ENCODE data around the gene STIM1.
"Not testable (repeated sequence)": the region's sequence is repeated elsewhere in the genome, so short reads cannot be mapped to it uniquely, and the experiment has no call there.

STIM1 gene

GRCh38 chr11:3989921-3990290, 134.4 kb downstream of the STIM1 start:
- DNase-seq, result no peak

GRCh38 chr11:3990406-3990805, 134.9 kb downstream of the STIM1 start:
- no peak for DNase-seq

GRCh38 chr11:3992964-3993363, 137.5 kb downstream of the STIM1 start:
- no peak for DNase-seq

GRCh38 chr11:3994030-3994640, 138.7 kb downstream of the STIM1 start:
- DNase-seq, result peak; percentile 16

- no peak for DNase-seq
These were observed 139.8 kb downstream of the STIM1 start for GRCh38 chr11:3995307-3995706.

- no peak for DNase-seq
These were observed 140.6 kb downstream of the STIM1 start for GRCh38 chr11:3995949-3996554.

- DNase-seq, result no peak
These were observed 141.2 kb downstream of the STIM1 start for GRCh38 chr11:3996651-3997050.

GRCh38 chr11:4004753-4005152, 149.3 kb downstream of the STIM1 start:
- DNase-seq, result not testable (repeated sequence)

GRCh38 chr11:4006946-4007680, 151.6 kb downstream of the STIM1 start:
- no peak for DNase-seq

GRCh38 chr11:4008116-4008515, 152.7 kb downstream of the STIM1 start:
- no peak for DNase-seq

GRCh38 chr11:4016602-4017001, 161.1 kb downstream of the STIM1 start:
- DNase-seq, result not testable (repeated sequence)

- DNase-seq, result no peak
These were observed 161.7 kb downstream of the STIM1 start for GRCh38 chr11:4017129-4017528.

- no peak for DNase-seq
These were observed 163.2 kb downstream of the STIM1 start for GRCh38 chr11:4018641-4019040.

- no peak for DNase-seq
These were observed 164.4 kb downstream of the STIM1 start for GRCh38 chr11:4019891-4020290.

- no peak for DNase-seq
These were observed 167.2 kb downstream of the STIM1 start for GRCh38 chr11:4022669-4023068.

GRCh38 chr11:4025248-4025966, 169.9 kb downstream of the STIM1 start:
- no peak for DNase-seq

GRCh38 chr11:4025967-4026324, 170.5 kb downstream of the STIM1 start:
- no peak for DNase-seq

- no peak for DNase-seq
These were observed 170.9 kb downstream of the STIM1 start for GRCh38 chr11:4026389-4026788.

- no peak for DNase-seq
These were observed 172.3 kb downstream of the STIM1 start for GRCh38 chr11:4027746-4028145.

- no peak for DNase-seq
These were observed 174.7 kb downstream of the STIM1 start for GRCh38 chr11:4030197-4030596.

GRCh38 chr11:4032097-4032496, 176.6 kb downstream of the STIM1 start:
- no peak for DNase-seq

- no peak for DNase-seq
These were observed 180.5 kb downstream of the STIM1 start for GRCh38 chr11:4035985-4036384.

GRCh38 chr11:4039011-4039410, 183.5 kb downstream of the STIM1 start:
- DNase-seq, result peak; percentile 55

- DNase-seq, result no peak
These were observed 185.0 kb downstream of the STIM1 start for GRCh38 chr11:4040461-4040860.
